Loucy (cell line): ENCODE results near the gene TMOD1.

Source experiments
- EZH2phosphoT487 ChIP-seq: fragments of 200-600 bp; IDR thresholded peaks from 2 replicates; pipeline ENCODE4 v1.6.1; 2018; ENCODE audit warnings: antibody characterized with exemption, mild to moderate bottlenecking, moderate library complexity, borderline replicate concordance
- TF ChIP-seq, protein P1 (sequence below): fragments of 200-600 bp; sonication (generic); conservative IDR thresholded peaks from 2 replicates; pipeline ENCODE4 v1.5.1; 2014; ENCODE audit warnings: mild to moderate bottlenecking, antibody characterized with exemption, low read length

DNA sequence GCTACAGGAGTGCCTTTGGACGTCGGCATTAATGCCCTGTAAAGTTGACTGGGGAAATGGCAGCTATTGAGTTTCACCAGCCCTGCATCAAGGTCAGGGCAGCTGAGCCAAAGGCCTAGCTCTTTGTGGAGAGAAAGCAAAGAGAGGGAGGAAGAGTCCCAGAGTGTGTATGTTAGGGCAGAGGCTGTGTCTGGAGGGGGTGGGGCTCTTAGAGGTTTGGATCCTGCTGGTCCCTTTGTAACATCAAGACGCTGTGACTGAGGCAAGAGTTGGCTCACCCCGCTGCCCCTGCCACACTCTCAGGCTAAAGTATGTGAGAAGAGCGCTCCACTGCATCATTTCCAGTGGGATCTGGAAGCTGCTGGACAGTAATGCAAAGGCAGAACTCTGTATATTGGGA, 34.3 kb downstream of the TMOD1 start:
- TF ChIP-seq, protein P1, sequence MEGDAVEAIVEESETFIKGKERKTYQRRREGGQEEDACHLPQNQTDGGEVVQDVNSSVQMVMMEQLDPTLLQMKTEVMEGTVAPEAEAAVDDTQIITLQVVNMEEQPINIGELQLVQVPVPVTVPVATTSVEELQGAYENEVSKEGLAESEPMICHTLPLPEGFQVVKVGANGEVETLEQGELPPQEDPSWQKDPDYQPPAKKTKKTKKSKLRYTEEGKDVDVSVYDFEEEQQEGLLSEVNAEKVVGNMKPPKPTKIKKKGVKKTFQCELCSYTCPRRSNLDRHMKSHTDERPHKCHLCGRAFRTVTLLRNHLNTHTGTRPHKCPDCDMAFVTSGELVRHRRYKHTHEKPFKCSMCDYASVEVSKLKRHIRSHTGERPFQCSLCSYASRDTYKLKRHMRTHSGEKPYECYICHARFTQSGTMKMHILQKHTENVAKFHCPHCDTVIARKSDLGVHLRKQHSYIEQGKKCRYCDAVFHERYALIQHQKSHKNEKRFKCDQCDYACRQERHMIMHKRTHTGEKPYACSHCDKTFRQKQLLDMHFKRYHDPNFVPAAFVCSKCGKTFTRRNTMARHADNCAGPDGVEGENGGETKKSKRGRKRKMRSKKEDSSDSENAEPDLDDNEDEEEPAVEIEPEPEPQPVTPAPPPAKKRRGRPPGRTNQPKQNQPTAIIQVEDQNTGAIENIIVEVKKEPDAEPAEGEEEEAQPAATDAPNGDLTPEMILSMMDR = no peak
- no peak for TF ChIP-seq EZH2phosphoT487
